ENCODE results near the gene PDCD11.
"Not testable (repeated sequence)": the region's sequence is repeated elsewhere in the genome, so short reads cannot be mapped to it uniquely, and the experiment has no call there.

Gene PDCD11

DNA sequence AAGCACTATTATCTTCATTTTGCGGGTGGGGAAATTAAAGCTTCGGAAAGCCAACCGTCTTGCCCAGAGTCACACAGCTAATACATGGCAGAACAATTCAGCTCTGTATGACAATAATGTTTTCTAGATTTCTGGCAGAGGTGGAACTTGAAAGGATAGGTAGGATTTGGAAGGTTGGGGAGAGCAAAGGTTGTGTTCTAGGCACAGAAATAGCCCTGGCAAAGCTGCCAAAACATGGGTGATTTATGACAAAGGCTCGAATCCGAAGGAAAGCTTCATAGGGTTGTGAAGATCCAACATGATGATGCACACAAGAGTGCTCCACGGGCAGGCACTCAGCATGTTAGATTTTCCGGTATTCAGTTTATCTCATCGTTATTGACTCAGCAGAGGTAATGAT is 19.2 kb downstream of the PDCD11 start:
- TF ChIP-seq, protein P1, sequence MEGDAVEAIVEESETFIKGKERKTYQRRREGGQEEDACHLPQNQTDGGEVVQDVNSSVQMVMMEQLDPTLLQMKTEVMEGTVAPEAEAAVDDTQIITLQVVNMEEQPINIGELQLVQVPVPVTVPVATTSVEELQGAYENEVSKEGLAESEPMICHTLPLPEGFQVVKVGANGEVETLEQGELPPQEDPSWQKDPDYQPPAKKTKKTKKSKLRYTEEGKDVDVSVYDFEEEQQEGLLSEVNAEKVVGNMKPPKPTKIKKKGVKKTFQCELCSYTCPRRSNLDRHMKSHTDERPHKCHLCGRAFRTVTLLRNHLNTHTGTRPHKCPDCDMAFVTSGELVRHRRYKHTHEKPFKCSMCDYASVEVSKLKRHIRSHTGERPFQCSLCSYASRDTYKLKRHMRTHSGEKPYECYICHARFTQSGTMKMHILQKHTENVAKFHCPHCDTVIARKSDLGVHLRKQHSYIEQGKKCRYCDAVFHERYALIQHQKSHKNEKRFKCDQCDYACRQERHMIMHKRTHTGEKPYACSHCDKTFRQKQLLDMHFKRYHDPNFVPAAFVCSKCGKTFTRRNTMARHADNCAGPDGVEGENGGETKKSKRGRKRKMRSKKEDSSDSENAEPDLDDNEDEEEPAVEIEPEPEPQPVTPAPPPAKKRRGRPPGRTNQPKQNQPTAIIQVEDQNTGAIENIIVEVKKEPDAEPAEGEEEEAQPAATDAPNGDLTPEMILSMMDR (IDR thresholded peaks at IDR 0.05; ENCODE audit: low read length): no peak
- Histone ChIP-seq H2AFZ (ENCODE audit: low read length) (no peak overlapping the region), H3K9me2 (ENCODE audit: low read depth, low read length) (no peaks in the 10 kb centered on the region), H3K4me2 (ENCODE audit: low read length) (no peak overlapping the region), H3K4me3 (ENCODE audit: low read depth, low read length, poor library complexity, severe bottlenecking) (no peak overlapping the region), H3F3A (ENCODE audit: insufficient read depth, low read length) (no peaks in the 10 kb centered on the region), H3K36me3 (ENCODE audit: insufficient read depth, low read length) (peaks cover 87% of the 10 kb centered on the region), H3K4me1 (ENCODE audit: insufficient read depth, low read length, severe bottlenecking) (no peaks in the 10 kb centered on the region), H3K9me3 (ENCODE audit: low read length) (no peaks in the 10 kb centered on the region), H3K27ac (ENCODE audit: low read depth, low read length, poor library complexity, severe bottlenecking) (no peak overlapping the region), H3K79me2 (ENCODE audit: insufficient read depth, low read length) (no peaks in the 10 kb centered on the region), H4K20me1 (ENCODE audit: insufficient read depth, low read length) (no peaks in the 10 kb centered on the region), H3K9ac (ENCODE audit: low read length) (no peak overlapping the region), H3K27me3 (ENCODE audit: insufficient read depth, low read length) (no peaks in the 10 kb centered on the region)

DNA sequence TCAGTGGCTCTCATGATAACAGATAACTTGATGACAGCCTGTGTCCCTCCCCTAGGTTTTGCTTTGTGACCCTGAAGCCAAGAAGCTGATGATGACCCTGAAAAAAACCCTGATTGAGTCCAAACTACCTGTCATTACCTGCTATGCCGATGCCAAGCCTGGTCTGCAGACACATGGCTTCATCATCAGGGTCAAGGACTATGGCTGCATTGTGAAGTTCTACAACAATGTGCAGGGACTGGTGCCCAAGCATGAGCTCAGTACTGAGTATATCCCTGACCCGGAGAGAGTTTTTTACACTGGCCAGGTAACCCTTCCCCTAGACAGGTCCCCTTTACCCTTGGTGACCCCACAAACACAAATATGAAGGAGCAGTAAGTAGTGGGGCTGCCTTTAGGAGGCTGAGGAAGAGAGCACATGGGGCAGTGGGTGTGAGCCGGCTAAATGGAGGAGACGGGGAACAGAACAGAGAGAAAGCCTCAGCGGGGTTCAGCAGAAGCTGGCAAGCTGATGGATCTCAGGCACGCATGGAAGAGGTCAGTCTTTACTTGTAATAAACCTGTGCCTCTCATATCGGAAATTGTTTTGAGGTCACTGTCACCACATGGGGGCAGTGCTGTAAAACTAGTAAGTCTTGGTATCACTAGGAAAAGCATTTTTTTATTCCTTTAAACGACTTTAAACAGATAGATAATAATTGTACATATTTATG is 20.2 kb downstream of the PDCD11 start:
- Histone ChIP-seq H3K4me2 (ENCODE audit: low read length) (no peak overlapping the region), H2AFZ (ENCODE audit: low read length) (no peak overlapping the region), H3K79me2 (ENCODE audit: insufficient read depth, low read length) (no peaks in the 10 kb centered on the region), H3K9me2 (ENCODE audit: low read depth, low read length) (no peaks in the 10 kb centered on the region), H3K9me3 (ENCODE audit: low read length) (no peaks in the 10 kb centered on the region), H3F3A (ENCODE audit: insufficient read depth, low read length) (no peaks in the 10 kb centered on the region), H3K27ac (ENCODE audit: low read depth, low read length, poor library complexity, severe bottlenecking) (no peak overlapping the region), H3K27me3 (ENCODE audit: insufficient read depth, low read length) (no peaks in the 10 kb centered on the region), H3K4me3 (ENCODE audit: low read depth, low read length, poor library complexity, severe bottlenecking) (no peak overlapping the region), H3K4me1 (ENCODE audit: insufficient read depth, low read length, severe bottlenecking) (no peaks in the 10 kb centered on the region), H3K9ac (ENCODE audit: low read length) (no peak overlapping the region), H4K20me1 (ENCODE audit: insufficient read depth, low read length) (no peaks in the 10 kb centered on the region), H3K36me3 (ENCODE audit: insufficient read depth, low read length) (peaks cover 89% of the 10 kb centered on the region)
- TF ChIP-seq, protein P1 (IDR thresholded peaks at IDR 0.05; ENCODE audit: low read length): peak; percentile 55; the same call in 1 of the 2 replicates
- TF ChIP-seq EZH2 (IDR thresholded peaks at IDR 0.05; ENCODE audit: borderline replicate concordance, low read length): no peak

DNA sequence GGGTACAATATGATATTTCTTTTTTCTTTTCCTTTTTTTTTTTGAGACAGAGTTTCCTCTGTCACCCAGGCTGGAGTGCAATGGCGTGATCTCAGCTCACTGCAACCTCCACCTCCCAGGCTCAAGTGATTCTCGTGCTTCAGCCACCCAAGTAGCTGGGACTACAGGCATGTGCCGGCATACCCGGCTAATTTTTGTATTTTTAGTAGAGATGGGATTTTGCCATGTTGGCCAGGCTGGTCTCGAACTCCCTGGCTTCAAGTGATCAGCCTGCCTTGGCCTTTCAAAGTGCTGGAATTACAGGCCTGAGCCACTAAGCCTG is 20.7 kb downstream of the PDCD11 start:
- H3F3A ChIP-seq (ENCODE audit: insufficient read depth, low read length); H3K4me3 ChIP-seq (ENCODE audit: low read depth, low read length, poor library complexity, severe bottlenecking); H2AFZ ChIP-seq (ENCODE audit: low read length); H3K4me2 ChIP-seq (ENCODE audit: low read length); H3K9me2 ChIP-seq (ENCODE audit: low read depth, low read length); H3K27me3 ChIP-seq (ENCODE audit: insufficient read depth, low read length); H3K27ac ChIP-seq (ENCODE audit: low read depth, low read length, poor library complexity, severe bottlenecking); H3K9me3 ChIP-seq (ENCODE audit: low read length); H3K79me2 ChIP-seq (ENCODE audit: insufficient read depth, low read length); H3K9ac ChIP-seq (ENCODE audit: low read length); H4K20me1 ChIP-seq (ENCODE audit: insufficient read depth, low read length); H3K4me1 ChIP-seq (ENCODE audit: insufficient read depth, low read length, severe bottlenecking): not testable (repeated sequence)
- peaks cover 88% of the 10 kb centered on the region for H3K36me3 ChIP-seq (ENCODE audit: insufficient read depth, low read length)

DNA sequence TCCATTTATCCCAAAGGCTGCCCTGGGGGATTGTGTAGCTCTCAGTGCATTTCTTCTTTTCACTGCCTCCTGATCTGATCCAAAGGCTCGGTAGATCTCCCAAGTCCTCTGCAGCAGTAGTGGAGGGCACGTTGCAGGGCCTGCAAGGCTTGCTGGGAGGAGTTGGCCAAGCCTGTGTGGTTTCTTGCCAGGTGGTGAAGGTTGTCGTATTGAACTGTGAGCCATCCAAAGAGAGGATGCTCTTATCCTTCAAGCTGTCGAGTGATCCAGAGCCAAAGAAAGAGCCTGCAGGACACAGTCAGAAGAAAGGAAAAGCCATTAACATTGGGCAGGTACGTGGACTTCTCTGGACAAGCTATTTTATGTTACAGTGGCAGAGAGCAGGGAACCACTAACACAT is 21.2 kb downstream of the PDCD11 start:
- Histone ChIP-seq H3K27me3 (ENCODE audit: insufficient read depth, low read length) (no peaks in the 10 kb centered on the region), H4K20me1 (ENCODE audit: insufficient read depth, low read length) (no peaks in the 10 kb centered on the region)
- TF ChIP-seq, protein P1 (IDR thresholded peaks at IDR 0.05; ENCODE audit: low read length): no peak
- no peak for TF ChIP-seq EZH2 (IDR thresholded peaks at IDR 0.05; ENCODE audit: borderline replicate concordance, low read length)

More for the DNA sequence above, 21.2 kb downstream of the PDCD11 start:
- no peaks in the 10 kb centered on the region for H3K79me2 ChIP-seq (ENCODE audit: insufficient read depth, low read length)
- no peak overlapping the region for H3K9ac ChIP-seq (ENCODE audit: low read length)
- H3K9me3 ChIP-seq (ENCODE audit: low read length): no peaks in the 10 kb centered on the region
- no peaks in the 10 kb centered on the region for H3K9me2 ChIP-seq (ENCODE audit: low read depth, low read length)
- H3F3A ChIP-seq (ENCODE audit: insufficient read depth, low read length): no peaks in the 10 kb centered on the region
- H3K27ac ChIP-seq (ENCODE audit: low read depth, low read length, poor library complexity, severe bottlenecking): no peak overlapping the region
- H3K36me3 ChIP-seq (ENCODE audit: insufficient read depth, low read length): peaks cover 92% of the 10 kb centered on the region
- no peak overlapping the region for H3K4me2 ChIP-seq (ENCODE audit: low read length)
- H2AFZ ChIP-seq (ENCODE audit: low read length): no peak overlapping the region
- H3K4me1 ChIP-seq (ENCODE audit: insufficient read depth, low read length, severe bottlenecking): no peaks in the 10 kb centered on the region
- H3K4me3 ChIP-seq (ENCODE audit: low read depth, low read length, poor library complexity, severe bottlenecking): no peak overlapping the region
